ENCODE data around the gene NUP58. TPM values are rescaled to one million over a fixed set of nuclear protein-coding genes. Genes with fewer than 3 reads are reported as not detected.
"Not testable (repeated sequence)": the region's sequence is repeated elsewhere in the genome, so short reads cannot be mapped to it uniquely, and the experiment has no call there.

The NUP58 gene
- total and polyA plus RNA-seq, 8 donors = 6.4 to 96.3 (median 20.9) TPM

DNA sequence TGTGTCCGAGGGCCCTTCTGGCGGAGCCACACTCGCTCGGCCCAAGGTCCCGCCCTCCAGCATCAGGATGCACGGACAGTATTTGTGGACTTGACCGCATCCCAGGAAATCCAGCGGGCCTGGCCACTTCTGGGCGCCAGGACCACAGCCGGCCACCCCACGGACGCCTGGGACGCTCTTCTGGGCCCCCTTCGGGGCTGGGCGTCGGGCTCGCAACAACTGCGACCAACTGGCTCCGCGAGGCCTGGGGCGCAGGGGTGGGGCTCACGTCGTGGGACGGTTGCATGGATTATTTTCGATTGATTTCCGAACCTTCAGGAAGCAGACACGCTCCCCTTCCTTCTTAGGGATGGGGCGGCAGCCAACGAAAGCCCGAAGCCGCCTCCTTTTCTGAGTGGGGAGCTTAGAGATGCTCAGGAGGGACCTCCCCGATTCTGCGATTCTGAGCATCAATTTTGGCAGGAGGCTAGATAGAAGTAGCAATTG is 521 bp upstream of the NUP58 start:
- DNase-seq = peak in 1 of 2 donors; percentile 73
- Histone ChIP-seq H3K27ac (peak overlapping the region; percentile 70 to 97 (median 94)), H3K9me3 (no peaks in the 10 kb centered on the region), H3K4me3 (peak overlapping the region; percentile 74 to 96 (median 86)), H3K36me3 (peaks cover 0 to 5% (median 0%) of the 10 kb centered on the region in 4 donors), H3K27me3 (peaks cover 0 to 16% (median 0%) of the 10 kb centered on the region in 3 donors), H3K4me1 (peaks cover 11 to 30% (median 24%) of the 10 kb centered on the region in 4 donors)
- intact Hi-C loops (cut with DNase I; ENCODE audit: low total_unique reads) = no loop called here
- 18 to 27% (median 21%) methylated on average over 29 to 33 of the region's 33 CpGs for WGBS, 5 donors
- TF ChIP-seq POLR2AphosphoS5 (IDR thresholded peaks at IDR 0.05) (no peak), POLR2A (IDR thresholded peaks at IDR 0.05) (no peak)
- TF ChIP-seq, protein P1, sequence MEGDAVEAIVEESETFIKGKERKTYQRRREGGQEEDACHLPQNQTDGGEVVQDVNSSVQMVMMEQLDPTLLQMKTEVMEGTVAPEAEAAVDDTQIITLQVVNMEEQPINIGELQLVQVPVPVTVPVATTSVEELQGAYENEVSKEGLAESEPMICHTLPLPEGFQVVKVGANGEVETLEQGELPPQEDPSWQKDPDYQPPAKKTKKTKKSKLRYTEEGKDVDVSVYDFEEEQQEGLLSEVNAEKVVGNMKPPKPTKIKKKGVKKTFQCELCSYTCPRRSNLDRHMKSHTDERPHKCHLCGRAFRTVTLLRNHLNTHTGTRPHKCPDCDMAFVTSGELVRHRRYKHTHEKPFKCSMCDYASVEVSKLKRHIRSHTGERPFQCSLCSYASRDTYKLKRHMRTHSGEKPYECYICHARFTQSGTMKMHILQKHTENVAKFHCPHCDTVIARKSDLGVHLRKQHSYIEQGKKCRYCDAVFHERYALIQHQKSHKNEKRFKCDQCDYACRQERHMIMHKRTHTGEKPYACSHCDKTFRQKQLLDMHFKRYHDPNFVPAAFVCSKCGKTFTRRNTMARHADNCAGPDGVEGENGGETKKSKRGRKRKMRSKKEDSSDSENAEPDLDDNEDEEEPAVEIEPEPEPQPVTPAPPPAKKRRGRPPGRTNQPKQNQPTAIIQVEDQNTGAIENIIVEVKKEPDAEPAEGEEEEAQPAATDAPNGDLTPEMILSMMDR (IDR thresholded peaks at IDR 0.05) = no peak

DNA sequence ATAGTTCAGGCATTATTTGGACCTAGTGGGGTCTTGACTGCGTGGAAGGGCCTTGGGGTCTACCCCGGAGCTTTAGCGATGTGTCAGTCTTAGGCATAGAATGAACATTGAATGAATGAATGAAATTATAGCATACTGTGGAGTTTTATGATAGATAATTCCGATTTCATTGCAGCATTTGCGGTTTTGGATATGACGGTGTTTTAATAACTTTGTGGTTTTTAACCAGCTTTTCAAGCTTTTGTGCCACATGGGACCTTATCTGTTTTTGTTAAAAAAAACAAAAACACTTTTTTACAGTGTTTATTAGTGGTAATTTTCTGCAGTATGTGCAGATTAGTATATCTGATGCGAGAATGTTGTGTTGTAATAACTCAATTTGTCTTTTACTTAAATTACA is 696 bp downstream of the NUP58 start:
- H3K36me3 ChIP-seq = peaks cover 0 to 7% (median 0%) of the 10 kb centered on the region in 4 donors
- H3K27me3 ChIP-seq = peaks cover 0 to 4% (median 0%) of the 10 kb centered on the region in 3 donors
- intact Hi-C loops (cut with DNase I; ENCODE audit: low total_unique reads) = no loop called here
- H3K27ac ChIP-seq = peak overlapping the region; percentile 93 to 97 (median 94)
- WGBS, 5 donors = 1 to 3% (median 2%) methylated on average over 7 of the region's 7 CpGs
- no peak for TF ChIP-seq POLR2A (IDR thresholded peaks at IDR 0.05)
- TF ChIP-seq EP300 (IDR thresholded peaks at IDR 0.05) = no peak
- TF ChIP-seq, protein P1 (IDR thresholded peaks at IDR 0.05) = no peak
- no peak for TF ChIP-seq POLR2AphosphoS5 (IDR thresholded peaks at IDR 0.05)
- no peak for DNase-seq
- H3K4me1 ChIP-seq = peaks cover 11 to 39% (median 30%) of the 10 kb centered on the region in 4 donors
- H3K4me3 ChIP-seq = peak overlapping the region; percentile 74 to 96 (median 86)
- H3K9me3 ChIP-seq = no peaks in the 10 kb centered on the region

DNA sequence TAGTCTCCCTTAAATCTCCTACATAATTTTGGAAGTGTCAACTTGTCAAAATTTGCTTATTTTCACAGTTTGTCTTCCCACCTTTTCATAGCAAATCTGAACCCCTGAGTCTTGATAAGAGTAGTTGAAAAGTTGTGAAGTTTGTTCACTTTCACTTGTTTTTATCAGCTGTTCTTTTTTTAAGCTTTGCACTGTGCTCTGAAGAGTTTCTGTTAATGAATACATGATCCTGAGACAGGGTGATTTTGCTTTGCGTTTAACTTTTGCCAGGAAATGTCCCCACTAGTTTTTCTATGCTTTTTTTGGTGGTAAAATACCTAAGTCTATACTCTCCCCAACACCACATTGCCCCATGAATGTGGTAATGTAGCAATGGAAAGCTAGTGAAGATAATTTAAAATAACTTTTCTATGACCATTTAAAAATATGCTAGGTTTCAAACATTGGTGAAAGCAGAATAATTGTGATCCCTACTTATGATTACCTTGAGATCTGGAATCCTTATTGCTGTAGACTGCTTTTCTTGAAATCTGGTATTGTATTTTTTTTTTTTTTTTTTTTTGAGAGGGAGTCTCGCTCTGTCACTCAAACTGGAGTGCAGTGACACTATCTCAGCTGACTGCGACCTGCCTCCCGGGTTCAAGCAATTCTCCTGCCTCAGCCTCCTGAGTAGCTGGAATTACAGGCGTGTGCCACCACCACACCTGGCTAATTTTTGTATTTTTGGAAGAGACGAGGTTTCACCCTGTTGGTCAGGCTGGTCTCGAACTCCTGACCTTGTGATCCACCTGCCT is 5.4 kb downstream of the NUP58 start:
- no peak for DNase-seq

DNA sequence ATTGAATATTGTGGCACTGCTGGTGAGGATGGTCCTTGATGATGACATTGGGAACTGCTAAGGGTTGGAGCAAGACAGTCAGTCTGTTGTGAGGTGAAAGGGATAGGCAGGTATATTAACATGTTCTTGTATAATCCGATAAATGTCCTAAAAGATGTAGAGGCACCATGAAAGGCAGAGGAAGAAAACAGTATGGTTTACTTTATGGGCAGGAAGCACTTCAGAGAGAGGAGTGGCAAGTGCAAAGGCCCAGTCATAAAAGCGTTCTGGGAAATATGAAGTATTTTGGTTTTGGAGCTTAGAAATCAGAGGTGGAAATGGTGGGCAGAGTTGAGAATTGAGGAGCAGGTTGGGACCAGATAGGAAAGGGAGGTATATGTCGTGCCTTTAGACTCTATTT is 9.5 kb downstream of the NUP58 start:
- intact Hi-C loops (cut with DNase I; ENCODE audit: low total_unique reads) = no loop called here
- TF ChIP-seq, protein P1 (IDR thresholded peaks at IDR 0.05) = no peak
- TF ChIP-seq POLR2AphosphoS5 (IDR thresholded peaks at IDR 0.05) = no peak
- TF ChIP-seq EP300 (IDR thresholded peaks at IDR 0.05) = no peak
- no peak for TF ChIP-seq POLR2A (IDR thresholded peaks at IDR 0.05)
- WGBS, 5 donors = 94 to 99% (median 98%) methylated on average over 3 of the region's 3 CpGs

More for the DNA sequence above, 5.4 kb downstream of the NUP58 start:
- Histone ChIP-seq H3K27me3 (no peaks in the 10 kb centered on the region), H3K4me1 (peaks cover 6 to 42% (median 27%) of the 10 kb centered on the region in 4 donors), H3K36me3 (peaks cover 8 to 50% (median 41%) of the 10 kb centered on the region in 4 donors), H3K9me3 (no peaks in the 10 kb centered on the region), H3K27ac (peak overlapping the region in 1 of 5 donors; percentile 16), H3K4me3 (no peak overlapping the region)
- WGBS, 5 donors = 80 to 91% (median 85%) methylated on average over 7 of the region's 7 CpGs
- TF ChIP-seq EP300 (IDR thresholded peaks at IDR 0.05) = no peak
- TF ChIP-seq POLR2AphosphoS5 (IDR thresholded peaks at IDR 0.05) = no peak
- TF ChIP-seq, protein P1 (IDR thresholded peaks at IDR 0.05) = no peak
- TF ChIP-seq POLR2A (IDR thresholded peaks at IDR 0.05) = no peak
- intact Hi-C loops (cut with DNase I; ENCODE audit: low total_unique reads) = no loop called here

DNA sequence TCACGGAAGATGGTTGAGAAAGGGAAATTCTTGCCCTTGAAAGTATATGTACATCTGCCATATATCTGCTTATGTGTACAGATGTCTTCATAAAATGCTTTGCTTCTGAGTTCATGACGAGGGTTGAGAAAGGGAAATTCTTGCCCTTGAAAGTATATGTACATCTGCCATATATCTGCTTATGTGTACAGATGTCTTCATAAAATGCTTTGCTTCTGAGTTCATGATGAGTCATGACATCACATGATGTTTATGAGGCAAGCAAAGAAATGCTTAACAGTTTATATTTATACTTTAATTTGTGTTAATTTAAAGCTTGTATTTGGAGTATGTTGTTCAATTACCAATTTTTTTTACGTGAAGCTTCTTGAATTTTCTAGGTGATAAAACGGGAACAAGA is 17.5 kb downstream of the NUP58 start:
- H3K36me3 ChIP-seq = peaks cover 40 to 97% (median 93%) of the 10 kb centered on the region in 4 donors
- 84 to 93% (median 90%) methylated on average over 4 of the region's 4 CpGs for WGBS, 5 donors
- not testable (repeated sequence) for DNase-seq

More for the DNA sequence above, 9.5 kb downstream of the NUP58 start:
- H3K4me3 ChIP-seq = no peak overlapping the region
- no peak overlapping the region for H3K27ac ChIP-seq
- DNase-seq = no peak
- no peaks in the 10 kb centered on the region for H3K9me3 ChIP-seq
- no peaks in the 10 kb centered on the region for H3K27me3 ChIP-seq
- peaks cover 39 to 85% (median 81%) of the 10 kb centered on the region in 4 donors for H3K36me3 ChIP-seq
- H3K4me1 ChIP-seq = peaks cover 0 to 19% (median 7%) of the 10 kb centered on the region in 4 donors

More for the DNA sequence above, 17.5 kb downstream of the NUP58 start:
- H3K4me1 ChIP-seq; H3K9me3 ChIP-seq; H3K27ac ChIP-seq; intact Hi-C loops (cut with DNase I; ENCODE audit: low total_unique reads); H3K4me3 ChIP-seq; H3K27me3 ChIP-seq: not testable (repeated sequence)

All from stomach (tissue), 9 donors.